Right ventricle myocardium inferior (tissue), 1 donor: ENCODE measurements around the gene PITX3. TPM values are rescaled to one million over a fixed set of nuclear protein-coding genes. Genes with fewer than 3 reads are reported as not detected.
A peak's percentile ranks its signal among the peaks of the same experiment; 100 is the strongest.
"Not testable (repeated sequence)": the region's sequence is repeated elsewhere in the genome, so short reads cannot be mapped to it uniquely, and the experiment has no call there.

Experiments
- ATAC-seq: fragments of 200-7000 bp; cut with Tn5 transposase; one replicate; pipeline ENCODE4 v1.9.1; 2020; ENCODE audit warnings: mild to moderate bottlenecking, moderate library complexity
- DNase-seq: peaks from one replicate; pipeline ENCODE4 v3.0.0; 2021; ENCODE audit errors: missing footprints
- intact Hi-C: fragments of 100-400 bp; cut with DNase I; formaldehyde crosslinking; loops from one replicate; pipeline ENCODE4 v1.11.0; 2022
- total RNA-seq: library from RNA; stranded (reverse); fragmentation: NEBNext Ultra II Directional; extraction: Animal tissue kit (Norgen Biotek cat#: 25700); gene quantifications from one replicate; pipeline ENCODE4 v1.2.1, GENCODE V29; 2021
- donor health status: DM: no; HTN: yes; CAD: no; lungs with severe emphysema.

PITX3 gene
- total RNA-seq, 1 donor from 2014 or later = 1.8 TPM

DNA sequence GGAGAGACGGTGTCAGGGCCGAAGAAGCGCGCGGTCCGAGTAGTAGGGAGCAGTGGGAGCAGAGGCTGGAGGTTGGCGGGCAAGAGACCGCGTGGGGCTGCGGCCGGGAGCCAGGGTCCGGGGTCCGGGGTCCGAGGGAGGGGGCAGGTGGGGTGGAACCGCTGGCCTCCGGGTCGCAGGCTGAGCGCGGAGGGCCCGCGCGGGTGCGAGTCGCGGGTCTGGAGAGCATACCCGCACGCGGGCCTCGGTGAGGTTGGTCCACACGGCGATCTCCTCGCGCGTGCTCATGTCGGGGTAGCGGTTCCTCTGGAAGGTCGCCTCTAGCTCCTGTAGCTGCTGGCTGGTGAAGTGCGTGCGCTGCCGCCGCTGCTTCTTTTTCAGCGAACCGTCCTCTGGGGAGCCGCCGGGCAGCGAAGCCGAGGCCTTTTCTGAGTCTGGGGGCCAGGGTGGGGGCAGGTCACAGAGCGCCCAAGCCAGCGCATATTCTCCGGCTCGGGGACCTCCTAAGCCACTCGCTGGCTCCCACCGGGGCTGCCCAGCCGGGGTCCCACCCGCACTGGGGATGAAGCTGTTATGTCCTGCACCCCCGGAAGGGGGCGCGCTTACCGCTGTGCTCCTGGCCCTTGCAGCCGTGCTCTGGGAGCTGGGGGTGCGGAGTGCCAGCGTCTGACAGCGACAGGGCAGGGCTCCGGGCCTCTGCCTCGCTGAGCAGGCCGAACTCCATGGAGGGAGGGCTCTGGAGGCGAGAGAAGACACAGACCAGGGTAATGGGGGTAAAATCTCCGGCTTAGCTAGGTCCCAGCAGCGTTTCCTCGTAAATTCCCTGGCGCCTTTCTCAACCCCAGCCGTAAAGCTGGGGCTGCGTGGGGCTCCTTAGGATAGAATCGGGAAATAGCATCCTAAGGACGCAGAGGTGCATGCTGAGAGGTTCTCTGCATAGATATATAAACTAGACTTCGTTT lies 9.7 kb downstream of the PITX3 start:
- peak; percentile 84 for DNase-seq
- peak; percentile 45 for ATAC-seq

DNA sequence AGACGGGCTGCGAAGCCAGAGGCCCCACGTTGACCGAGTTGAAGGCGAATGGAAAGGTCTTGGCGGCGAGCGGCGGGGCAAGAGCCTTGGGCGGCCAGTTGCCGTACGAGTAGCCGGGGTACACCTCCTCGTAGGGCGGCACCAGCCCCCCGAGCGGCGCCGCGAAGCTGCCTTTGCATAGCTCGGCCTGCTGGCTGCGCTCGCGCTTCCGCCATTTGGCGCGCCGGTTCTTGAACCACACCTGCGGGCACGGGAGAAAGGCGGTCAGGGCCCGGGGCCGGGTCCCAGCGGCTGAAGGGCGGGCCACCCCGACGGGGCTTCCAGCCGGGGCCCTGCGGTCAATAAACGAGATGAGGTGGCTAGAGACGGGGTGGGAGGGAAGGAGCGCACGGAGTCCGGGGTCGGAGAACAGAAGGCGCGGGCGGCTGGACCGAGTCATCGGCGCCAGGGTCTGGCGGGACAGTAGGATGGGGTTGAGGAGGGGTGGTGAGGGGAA lies 10.4 kb downstream of the PITX3 start:
- ATAC-seq = no peak
- intact Hi-C loops = loop anchor here (1.0 kb wide), 1 partner anchor 116 kb away; no protein-coding TSS in a partner anchor
- DNase-seq = peak; percentile 81

More for the DNA sequence above, 9.7 kb downstream of the PITX3 start:
- intact Hi-C loops = no loop called here

DNA sequence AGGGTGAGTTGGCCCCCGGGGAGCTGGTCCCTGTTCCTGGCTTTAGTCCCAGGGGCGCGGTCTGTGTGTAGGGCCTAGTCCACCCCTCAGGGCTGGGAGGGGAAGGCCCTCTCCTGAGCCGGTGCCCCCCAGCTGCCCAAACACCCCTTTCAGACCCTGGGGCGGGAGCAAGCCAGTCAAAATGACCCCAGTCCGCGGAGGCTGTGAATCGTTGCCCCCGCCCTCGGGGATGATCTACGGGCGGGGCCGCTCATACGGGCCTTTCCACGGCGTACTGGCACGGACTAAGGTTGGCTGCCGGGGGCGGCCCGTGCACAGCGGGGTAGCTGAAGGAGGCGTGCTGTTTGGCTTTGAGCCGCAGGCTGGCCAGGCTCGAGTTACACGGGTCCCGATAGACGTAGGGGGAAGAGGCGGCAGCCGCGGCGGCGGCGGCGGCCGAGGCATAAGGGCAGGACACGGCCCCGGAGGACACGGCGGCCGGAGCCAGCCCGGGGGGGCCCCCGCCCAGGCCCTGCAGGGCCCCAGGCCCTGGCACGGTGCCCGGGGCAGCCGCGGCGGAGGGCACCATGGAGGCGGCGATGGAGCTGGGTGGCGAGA lies 10.9 kb downstream of the PITX3 start:
- ATAC-seq (peak; percentile 44), DNase-seq (no peak)
- intact Hi-C loops = loop anchor here (1.0 kb wide), 1 partner anchor 117 kb away; no protein-coding TSS in a partner anchor

DNA sequence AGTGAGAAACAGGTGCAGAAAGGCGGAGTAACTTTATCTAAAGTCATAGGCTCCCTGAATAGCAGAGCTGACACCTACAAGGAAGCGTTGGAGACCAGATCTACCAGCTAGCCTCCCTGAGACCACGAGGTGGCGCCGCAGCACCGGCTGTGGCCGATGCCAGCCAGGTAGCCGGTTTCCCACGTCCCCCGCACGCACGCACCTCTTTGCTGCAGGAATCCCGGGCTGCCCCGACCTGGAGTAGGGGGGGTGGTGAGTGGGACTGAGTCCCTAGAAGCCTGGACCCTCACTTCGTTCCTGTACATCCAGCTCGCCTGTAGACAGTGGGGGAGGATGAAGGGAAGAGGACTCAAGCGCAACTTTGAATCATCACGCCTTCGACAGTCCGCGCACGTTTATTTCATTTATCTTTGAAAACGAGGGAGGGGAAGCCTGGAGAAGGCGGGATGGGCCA lies 11.5 kb downstream of the PITX3 start:
- ATAC-seq = peak; percentile 47
- intact Hi-C loops = loop anchor here (1.0 to 10.0 kb wide), 6 partner anchors 63 to 365 kb away; no protein-coding TSS in a partner anchor
- peak; percentile 92 for DNase-seq

DNA sequence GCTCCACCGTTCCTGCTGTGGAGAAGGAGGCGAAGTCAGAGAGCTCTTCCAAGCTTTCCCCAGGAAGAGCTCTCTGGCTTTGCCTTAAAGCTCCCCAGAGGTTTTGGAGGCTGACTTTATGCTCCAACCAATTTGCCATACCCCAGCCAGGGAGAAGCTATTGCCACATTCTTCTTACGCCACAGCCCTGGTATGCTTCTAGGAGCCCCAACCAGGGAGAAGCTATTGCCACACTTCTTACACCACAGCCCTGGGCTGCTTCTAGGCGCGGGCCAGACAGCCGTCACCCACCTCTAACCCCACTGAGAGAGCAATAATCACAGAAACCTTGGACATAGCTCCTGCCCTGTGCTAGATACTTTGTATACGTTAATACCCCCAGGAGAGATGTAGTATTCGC lies 14.3 kb downstream of the PITX3 start:
- DNase-seq (no peak), ATAC-seq (no peak)
- intact Hi-C loops = loop anchor here (5.0 to 10.0 kb wide), 3 partner anchors 60 to 368 kb away; no protein-coding TSS in a partner anchor

DNA sequence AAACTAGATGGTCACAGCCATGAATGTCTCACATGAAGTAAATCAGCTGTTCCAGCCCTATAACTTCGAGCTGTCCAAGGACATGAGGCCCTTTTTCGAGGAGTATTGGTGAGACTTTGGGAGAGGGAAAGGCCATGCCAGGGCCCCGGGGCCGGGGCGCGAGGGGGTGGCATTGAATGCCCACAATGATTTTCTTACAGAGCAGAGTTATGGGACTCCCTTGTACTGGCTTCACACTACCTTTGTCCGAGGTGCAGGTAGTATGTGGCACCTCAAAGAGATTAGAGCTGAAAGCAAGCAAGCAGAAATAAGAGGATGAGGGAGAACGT lies 14.8 kb downstream of the PITX3 start:
- ATAC-seq (no peak), DNase-seq (no peak)
- intact Hi-C loops = loop anchor here (5.0 to 10.0 kb wide), 3 partner anchors 59 to 368 kb away; no protein-coding TSS in a partner anchor

DNA sequence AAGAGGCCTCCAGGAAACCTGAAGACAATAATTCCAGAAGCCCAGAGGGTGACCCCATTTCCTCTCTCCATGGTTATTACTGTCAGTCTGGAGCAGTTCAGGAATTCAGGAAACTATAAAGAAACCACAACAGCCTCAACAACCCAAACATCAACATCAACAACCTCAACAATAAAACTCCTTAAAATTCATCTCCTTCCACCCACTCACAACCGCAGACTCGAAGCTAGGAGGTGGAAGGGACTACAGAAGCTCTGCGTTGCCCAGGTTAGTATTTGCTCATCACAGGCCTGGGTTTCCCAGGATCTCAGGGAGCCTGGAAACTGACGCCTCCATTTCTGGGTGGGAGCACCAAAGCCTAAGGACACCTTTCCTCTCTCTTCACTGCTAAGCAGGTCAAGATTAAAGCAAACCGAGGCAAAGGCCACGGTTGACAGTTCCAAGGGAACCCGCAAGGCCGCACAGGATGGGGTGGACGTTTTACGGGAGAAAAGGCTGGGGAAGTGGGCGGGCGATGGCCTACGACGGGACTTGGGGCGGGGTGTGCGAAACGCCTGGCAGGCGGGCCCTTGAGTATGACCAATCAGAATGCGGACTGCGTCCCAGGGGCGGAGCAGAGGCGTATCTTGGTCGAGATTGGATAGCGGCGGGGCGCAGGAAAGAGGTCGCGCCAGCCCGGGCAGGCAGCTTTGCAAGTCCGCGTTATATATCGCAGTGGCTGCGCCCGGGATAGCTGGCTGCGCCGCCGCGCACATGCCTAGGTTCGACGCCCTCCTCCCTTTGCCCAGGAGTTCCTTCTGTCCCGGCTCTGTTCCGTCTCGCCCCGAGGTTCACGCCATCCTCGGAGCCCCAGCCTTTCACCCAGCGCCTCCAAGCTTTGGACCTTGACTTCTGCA lies 15.4 kb downstream of the PITX3 start, which contains the start of gene ELOVL3:
ELOVL3 (plus strand) TSS at position 654 of the 896 bp plus-strand sequence. CDS start 250 bp downstream, outside the sequence.
- intact Hi-C loops = loop anchor here (5.0 to 10.0 kb wide), 3 partner anchors 59 to 369 kb away; no protein-coding TSS in a partner anchor
- ATAC-seq (peak; percentile 97), DNase-seq (peak; percentile 97)

DNA sequence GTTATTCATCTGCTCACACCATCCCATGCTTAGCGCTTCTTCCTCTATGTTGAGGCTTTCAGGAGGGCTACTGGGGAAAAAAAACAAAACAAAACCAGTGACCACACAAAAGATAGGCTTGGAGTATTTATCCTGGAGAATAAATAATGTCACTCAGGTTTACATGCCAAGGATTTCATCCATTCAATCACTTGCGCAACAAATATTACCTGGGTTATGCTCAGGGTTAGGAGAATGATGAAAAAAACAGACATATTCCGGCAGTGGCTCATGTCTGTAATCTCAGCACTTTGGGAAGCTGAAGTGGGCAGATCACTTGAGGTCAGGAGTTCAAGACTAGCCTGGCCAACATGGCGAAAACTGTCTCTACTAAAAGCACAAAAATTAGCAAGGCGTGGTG lies 18.5 kb downstream of the PITX3 start:
- intact Hi-C loops = loop anchor here (10.0 kb wide), 1 partner anchor 372 kb away; no protein-coding TSS in a partner anchor
- no peak for DNase-seq
- ATAC-seq = no peak

DNA sequence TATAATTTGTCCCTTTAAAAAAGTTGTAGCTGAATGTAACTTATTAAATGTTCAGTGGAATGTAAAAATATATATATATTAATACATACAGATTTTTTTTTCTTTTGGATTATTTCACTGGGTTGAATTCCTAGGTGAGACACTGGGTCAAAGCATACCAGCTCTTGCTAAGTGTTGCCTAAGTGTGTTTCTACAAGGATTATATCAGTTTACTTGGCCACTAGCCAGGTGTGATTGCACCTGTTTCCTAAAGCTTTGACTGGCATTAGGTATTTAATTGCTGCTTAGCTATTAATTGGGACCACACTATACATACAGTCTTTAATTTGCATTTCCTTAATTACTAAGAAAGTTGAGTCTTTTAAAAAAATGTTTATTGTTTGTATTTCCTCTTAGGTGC lies 20.7 kb downstream of the PITX3 start:
- intact Hi-C loops = loop anchor here (10.0 kb wide), 1 partner anchor 374 kb away; no protein-coding TSS in a partner anchor
- ATAC-seq (no peak), DNase-seq (no peak)

DNA sequence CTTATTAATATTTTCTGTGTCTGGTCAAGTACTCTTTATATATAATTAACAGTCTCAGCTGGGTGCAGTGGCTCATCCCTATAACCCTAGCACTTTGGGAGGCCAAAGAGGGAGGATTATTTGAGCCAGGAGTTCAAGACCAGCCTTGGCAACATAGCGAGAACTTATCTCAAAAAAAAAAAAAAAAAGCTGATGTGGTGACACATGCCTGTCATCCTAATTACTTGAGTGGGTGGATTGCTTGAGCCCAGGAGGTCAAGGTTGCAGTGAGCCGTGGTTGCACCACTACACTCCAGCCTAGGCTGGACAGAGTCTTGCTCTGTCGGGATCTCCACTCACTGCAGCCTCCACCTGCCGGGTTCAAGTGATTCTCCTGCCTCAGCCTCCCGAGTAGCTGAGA lies 21.9 kb downstream of the PITX3 start:
- ATAC-seq = no peak
- intact Hi-C loops = no loop called here
- no peak for DNase-seq

DNA sequence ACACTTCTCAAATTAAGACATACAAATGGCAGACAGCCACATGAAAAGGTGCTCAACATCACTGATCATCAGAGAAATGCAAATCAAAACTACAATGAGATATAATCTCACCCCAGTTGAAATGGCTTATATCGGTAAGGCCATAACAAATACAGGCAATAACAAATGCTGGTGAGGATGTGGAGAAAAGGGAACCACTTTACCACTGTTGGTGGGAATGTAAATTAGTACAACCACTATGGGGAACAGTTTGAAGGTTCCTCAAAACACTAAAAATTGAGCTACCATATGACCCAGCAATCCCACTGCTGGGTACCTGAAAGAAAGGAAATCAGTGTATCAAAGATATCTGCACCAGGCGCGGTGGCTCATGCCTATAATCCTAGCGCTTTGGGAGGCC lies 27.7 kb downstream of the PITX3 start:
- DNase-seq, ATAC-seq, intact Hi-C loops: not testable (repeated sequence)

DNA sequence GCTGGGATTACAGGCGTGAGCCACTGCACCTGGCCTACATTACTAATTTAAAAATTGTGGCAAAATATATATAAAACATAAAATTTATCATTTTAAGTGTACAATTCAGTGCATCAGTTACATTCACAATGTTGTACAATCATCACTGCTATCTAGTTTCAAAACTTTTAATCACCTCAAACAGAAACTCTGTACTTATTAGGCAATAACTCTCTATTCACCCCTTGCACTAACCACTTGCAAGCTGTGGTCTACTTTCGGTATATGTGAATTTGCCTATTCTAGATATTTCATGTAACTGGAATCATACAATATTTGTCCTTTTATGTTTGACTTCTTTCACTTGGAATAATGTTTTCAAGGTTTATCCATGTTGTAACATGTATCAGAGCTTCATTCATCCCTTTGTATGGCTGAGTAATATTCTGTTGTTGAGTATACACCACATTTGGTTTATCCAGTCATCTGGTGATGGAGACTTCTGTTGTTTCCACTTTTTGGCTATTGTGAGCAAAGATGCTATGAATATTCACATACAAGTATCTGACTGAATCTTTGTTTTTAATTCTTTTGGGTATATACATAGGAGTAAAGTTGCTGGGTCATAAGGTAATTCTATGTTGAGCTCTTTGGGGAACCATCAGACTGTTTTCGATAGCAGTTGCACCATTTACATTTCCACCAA lies 29.6 kb downstream of the PITX3 start:
- ATAC-seq (no peak), DNase-seq (no peak)
- intact Hi-C loops = no loop called here

DNA sequence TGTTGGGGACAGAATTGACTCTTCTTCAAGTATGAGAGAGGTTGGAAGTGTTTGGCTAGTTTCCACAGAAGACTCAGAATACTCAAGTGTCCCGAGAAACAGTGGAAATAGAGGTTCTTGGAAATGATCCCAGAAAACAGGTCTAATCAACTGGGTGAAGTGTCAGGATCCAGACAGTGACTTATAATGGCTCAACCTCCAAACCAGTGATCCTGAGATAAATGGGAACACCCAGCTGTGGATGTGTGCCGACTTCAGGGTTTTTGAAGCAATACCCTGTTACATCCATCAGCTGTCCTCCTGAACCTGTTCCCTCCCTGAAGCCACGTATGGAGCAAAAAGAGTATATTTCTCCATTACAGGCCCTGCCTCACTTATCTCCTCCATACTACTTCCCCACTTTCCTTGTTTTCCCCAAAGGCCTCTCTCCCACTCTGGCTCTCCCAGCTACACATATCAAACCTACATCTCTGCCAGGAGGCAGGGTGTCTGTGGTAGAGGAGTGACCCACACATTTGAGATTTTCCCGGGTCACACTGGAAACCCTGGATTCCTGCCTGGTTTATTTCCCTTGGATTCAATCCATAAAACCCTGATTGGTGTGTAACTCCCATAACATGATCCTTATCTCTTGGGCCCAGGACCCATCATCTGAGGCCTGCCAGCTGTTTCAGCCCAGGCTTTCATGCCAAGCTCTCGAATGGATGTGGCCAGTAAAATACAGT lies 32.8 kb downstream of the PITX3 start:
- DNase-seq (no peak), ATAC-seq (peak; percentile 42)
- intact Hi-C loops = no loop called here

DNA sequence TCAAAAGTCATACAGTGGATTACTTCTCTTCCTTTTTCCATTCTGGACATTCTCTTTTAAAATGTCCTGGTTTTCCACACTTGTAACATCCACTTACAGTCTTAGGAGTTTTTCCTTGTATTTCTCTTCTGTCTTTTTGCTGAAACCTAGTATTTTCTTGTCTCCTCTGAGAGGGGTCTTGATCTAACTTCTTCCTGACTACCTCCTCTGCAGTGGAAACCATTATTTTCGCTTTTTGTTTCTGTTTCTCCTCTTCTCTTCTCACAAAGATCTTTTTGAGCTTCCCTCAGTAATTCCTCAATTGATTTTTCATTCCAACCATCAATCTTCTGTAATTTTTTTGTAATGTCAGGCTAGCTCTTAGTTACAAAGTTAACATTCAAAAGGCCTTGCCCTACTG lies 38.9 kb downstream of the PITX3 start:
- intact Hi-C loops = no loop called here
- no peak for ATAC-seq
- no peak for DNase-seq

DNA sequence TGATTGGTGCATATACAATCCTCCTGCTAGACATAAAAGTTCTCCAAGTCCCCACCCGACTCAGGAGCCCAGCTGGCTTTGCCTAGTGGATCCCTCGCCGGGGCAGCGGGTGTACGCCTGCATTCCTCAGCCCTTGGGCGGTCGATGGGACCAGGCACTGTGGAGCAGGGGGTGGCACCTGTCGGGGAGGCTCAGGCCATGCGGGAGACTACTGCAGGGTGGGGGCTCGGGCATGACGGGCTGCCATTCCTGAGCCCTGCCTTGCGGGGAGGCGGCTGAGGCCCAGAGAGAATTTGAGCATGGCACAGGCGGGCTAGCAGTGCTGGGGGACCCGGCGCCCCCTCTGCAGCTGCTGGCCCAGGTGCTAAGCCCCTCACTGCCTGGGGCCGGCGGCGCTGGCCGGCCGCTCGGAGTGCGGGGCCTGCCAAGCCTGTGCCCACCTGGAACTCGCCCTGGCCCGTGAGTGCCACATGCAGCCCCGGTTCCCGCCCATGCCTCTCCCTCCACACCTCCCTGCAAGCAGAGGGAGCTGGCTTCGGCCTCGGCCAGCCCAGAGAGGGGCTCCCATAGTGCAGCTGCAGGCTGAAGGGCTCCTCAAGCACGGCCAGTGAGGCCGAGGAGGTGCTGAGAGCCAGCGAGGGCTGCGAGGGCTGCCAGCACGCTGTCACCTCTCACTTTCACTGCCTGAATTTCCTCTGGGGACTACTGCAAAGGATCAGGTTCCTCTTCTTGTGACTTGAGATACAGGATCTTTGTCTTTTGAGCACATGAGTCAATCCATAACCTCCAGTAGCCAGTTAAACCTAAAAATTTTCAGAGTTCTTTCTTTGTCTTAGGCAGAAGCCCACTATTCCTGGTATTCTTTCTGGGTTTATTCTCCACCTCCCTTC lies 40.3 kb downstream of the PITX3 start:
- ATAC-seq = no peak

DNA sequence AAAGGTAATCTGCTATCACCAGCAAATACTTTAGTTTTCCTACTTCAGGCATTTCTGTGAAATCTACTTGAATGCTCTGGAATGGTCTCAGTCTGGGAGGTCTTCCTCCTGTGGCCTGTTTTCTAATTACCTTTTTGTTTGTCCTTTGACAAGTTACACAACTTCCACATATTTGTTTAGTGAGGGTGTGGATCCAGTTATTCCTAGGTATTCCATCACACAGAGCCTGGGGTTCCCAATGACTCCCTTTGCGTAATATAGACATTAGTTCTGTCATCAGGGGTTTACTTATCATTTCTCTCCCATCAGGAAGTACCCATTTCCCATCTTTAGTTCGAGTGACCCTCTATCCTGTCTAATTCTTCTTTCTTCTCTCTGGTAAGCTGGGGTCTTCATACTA lies 43.3 kb downstream of the PITX3 start:
- intact Hi-C loops = no loop called here
- ATAC-seq = no peak
- no peak for DNase-seq

More for the DNA sequence above, 40.3 kb downstream of the PITX3 start:
- intact Hi-C loops = no loop called here
- no peak for DNase-seq
